IMR-90 (cell line): ENCODE results near the gene VRK2. TPM values are rescaled to one million over a fixed set of nuclear protein-coding genes. Genes with fewer than 3 reads are reported as not detected.

Source experiments
- ATAC-seq: fragments of 200-7000 bp; cut with Tn5 transposase; 2 replicates; pipeline ENCODE4 v1.9.1; 2020; ENCODE audit warnings: low read depth, mild to moderate bottlenecking, moderate library complexity
- BruUV-seq: library from RNA; stranded (reverse); fragments of 400-500 nt; replicated peaks from 2 replicates; lab custom pipeline; 2021; lab: Mats Ljungman, UMichigan
- CTCF ChIA-PET: fragments of 300-600 bp; formaldehyde crosslinking; extraction: SDS; loops from one replicate; lab custom pipeline; 2021; ENCODE audit warnings: antibody characterized with exemption; lab: Yijun Ruan, JAX
- POLR2A ChIA-PET: fragments of 300-600 bp; sonication (Branson Sonifier 250); formaldehyde crosslinking; loops from one replicate; lab custom pipeline; 2022; ENCODE audit warnings: antibody characterized with exemption; ENCODE audit not compliant: unreplicated experiment; lab: Charles Lee
- DNase-seq: peaks from one replicate; pipeline ENCODE4 v3.0.0; 2013
- H2AFZ ChIP-seq: replicated peaks from 2 replicates; pipeline ENCODE3; 2013; ENCODE audit warnings: low read length, mild to moderate bottlenecking; ENCODE audit not compliant: poor library complexity
- H2AK5ac ChIP-seq: 2 replicates; pipeline ENCODE4 v1.6.1; 2013; ENCODE audit warnings: low read depth, low read length, inconsistent platforms
- H2AK9ac ChIP-seq: replicated peaks from 2 replicates; pipeline ENCODE3; 2013; ENCODE audit warnings: mild to moderate bottlenecking, low read depth, low read length, moderate library complexity; ENCODE audit not compliant: poor library complexity
- H2BK120ac ChIP-seq: 2 replicates; pipeline ENCODE4 v1.6.1; 2013; ENCODE audit warnings: low read depth, low read length, inconsistent platforms
- H2BK15ac ChIP-seq: 3 replicates; pipeline ENCODE4 v1.6.1; 2013; ENCODE audit warnings: low read depth, low read length, inconsistent platforms
- H2BK20ac ChIP-seq: 2 replicates; pipeline ENCODE4 v1.6.1; 2013; ENCODE audit warnings: low read depth, mild to moderate bottlenecking, inconsistent platforms, low read length, moderate library complexity
- H2BK5ac ChIP-seq: 2 replicates; pipeline ENCODE4 v1.6.1; 2013; ENCODE audit warnings: mild to moderate bottlenecking, low read depth, low read length, inconsistent platforms; ENCODE audit not compliant: poor library complexity, severe bottlenecking
- H3K14ac ChIP-seq: replicated peaks from 2 replicates; pipeline ENCODE4 v1.6.1; 2013; ENCODE audit warnings: low read depth, low read length, inconsistent platforms
- H3K18ac ChIP-seq: 2 replicates; pipeline ENCODE4 v1.6.1; 2013; ENCODE audit warnings: low read depth, low read length, control low read depth
- H3K23ac ChIP-seq: 2 replicates; pipeline ENCODE4 v1.6.1; 2013; ENCODE audit warnings: low read depth, low read length, inconsistent platforms
- H3K27ac ChIP-seq: 2 replicates; pipeline ENCODE4 v1.5.1; 2013; ENCODE audit warnings: mild to moderate bottlenecking, control low read depth, low read length; ENCODE audit not compliant: insufficient read depth
- H3K27me3 ChIP-seq: 2 replicates; pipeline ENCODE4 v1.6.1; 2013; ENCODE audit warnings: low read length; ENCODE audit not compliant: control insufficient read depth, insufficient read depth
- H3K36me3 ChIP-seq: 2 replicates; pipeline ENCODE4 v1.6.1; 2013; ENCODE audit warnings: low read length, mixed read lengths; ENCODE audit not compliant: control insufficient read depth, insufficient read depth
- H3K4ac ChIP-seq: 2 replicates; pipeline ENCODE4 v1.6.1; 2013; ENCODE audit warnings: low read depth, low read length, inconsistent platforms
- H3K4me1 ChIP-seq: 2 replicates; pipeline ENCODE4 v1.6.1; 2013; ENCODE audit warnings: low read length, mixed read lengths; ENCODE audit not compliant: control insufficient read depth, insufficient read depth
- H3K4me2 ChIP-seq: 2 replicates; pipeline ENCODE4 v1.6.1; 2013; ENCODE audit warnings: low read depth, mild to moderate bottlenecking, control low read depth, low read length, moderate library complexity
- H3K4me3 ChIP-seq: 2 replicates; pipeline ENCODE4 v1.5.1; 2013; ENCODE audit warnings: low read depth, mild to moderate bottlenecking, control low read depth, low read length, moderate library complexity; ENCODE audit not compliant: insufficient read depth
- H3K56ac ChIP-seq: 2 replicates; pipeline ENCODE4 v1.6.1; 2013; ENCODE audit warnings: low read length, inconsistent platforms; ENCODE audit not compliant: insufficient read depth; ENCODE audit errors: extremely low read depth
- H3K79me1 ChIP-seq, 2 experiments: 2 replicates each; pipeline ENCODE4 v1.6.1; 2013; ENCODE audit warnings: low read length in 2 of 2, inconsistent platforms in 1 of 2, low read depth in 1 of 2
- H3K9ac ChIP-seq: 2 replicates; pipeline ENCODE4 v1.6.1; 2013; ENCODE audit warnings: low read depth, low read length, control low read depth
- H3K9me1 ChIP-seq: 2 replicates; pipeline ENCODE4 v1.6.1; 2013; ENCODE audit warnings: low read length, inconsistent platforms; ENCODE audit not compliant: insufficient read depth
- H3K9me3 ChIP-seq: 2 replicates; pipeline ENCODE4 v1.6.1; 2013; ENCODE audit warnings: low read length; ENCODE audit not compliant: control insufficient read depth, insufficient read depth
- H4K20me1 ChIP-seq: 2 replicates; pipeline ENCODE4 v1.6.1; 2013; ENCODE audit warnings: low read length, inconsistent platforms; ENCODE audit not compliant: insufficient read depth
- H4K5ac ChIP-seq: 2 replicates; pipeline ENCODE4 v1.6.1; 2013; ENCODE audit warnings: mild to moderate bottlenecking, low read depth, low read length, control low read depth
- H4K8ac ChIP-seq, 2 experiments: 2 replicates each; pipeline ENCODE4 v1.6.1; 2013; ENCODE audit warnings: low read depth in 2 of 2, low read length in 2 of 2, control low read depth in 1 of 2, inconsistent platforms in 1 of 2
- H4K91ac ChIP-seq: 2 replicates; pipeline ENCODE4 v1.6.1; 2013; ENCODE audit warnings: low read depth, low read length, inconsistent platforms; ENCODE audit not compliant: insufficient read depth
- BHLHE40 ChIP-seq: fragments of 150-350 bp; IDR thresholded peaks from 2 replicates; pipeline ENCODE4 v1.6.1; 2016; ENCODE audit warnings: mild to moderate bottlenecking, low read depth, low read length
- CEBPB ChIP-seq: IDR thresholded peaks from 2 replicates; pipeline ENCODE4 v1.6.1; 2012; ENCODE audit warnings: low read depth, low read length, improper control_type of control experiment
- CHD1 ChIP-seq: IDR thresholded peaks from 2 replicates; pipeline ENCODE4 v1.6.1; 2012; ENCODE audit warnings: low read depth, low read length, improper control_type of control experiment
- FOS ChIP-seq: fragments of 150-350 bp; IDR thresholded peaks from 2 replicates; pipeline ENCODE4 v1.6.1; 2016; ENCODE audit warnings: low read depth, low read length
- MAFK ChIP-seq: IDR thresholded peaks from 2 replicates; pipeline ENCODE4 v1.6.1; 2012; ENCODE audit warnings: low read depth, low read length, improper control_type of control experiment
- MAZ ChIP-seq: IDR thresholded peaks from 2 replicates; pipeline ENCODE4 v1.6.1; 2012; ENCODE audit warnings: low read depth, mild to moderate bottlenecking, low read length, improper control_type of control experiment, moderate library complexity, borderline replicate concordance
- MXI1 ChIP-seq: IDR thresholded peaks from 2 replicates; pipeline ENCODE4 v1.6.1; 2012; ENCODE audit warnings: low read depth, mild to moderate bottlenecking, low read length, moderate library complexity, borderline replicate concordance
- NFE2L2 ChIP-seq: fragments of 150-350 bp; IDR thresholded peaks from 2 replicates; pipeline ENCODE4 v1.6.1; 2016; ENCODE audit warnings: low read depth, mild to moderate bottlenecking, low read length
- POLR2A ChIP-seq: IDR thresholded peaks from 2 replicates; pipeline ENCODE4 v1.6.1; 2012; ENCODE audit warnings: mild to moderate bottlenecking, low read depth, low read length
- RAD21 ChIP-seq: IDR thresholded peaks from 2 replicates; pipeline ENCODE4 v1.6.1; 2012; ENCODE audit warnings: low read length, improper control_type of control experiment
- RCOR1 ChIP-seq: IDR thresholded peaks from 2 replicates; pipeline ENCODE4 v1.6.1; 2012; ENCODE audit warnings: mild to moderate bottlenecking, low read length, improper control_type of control experiment; ENCODE audit not compliant: insufficient replicate concordance
- RFX5 ChIP-seq: IDR thresholded peaks from 2 replicates; pipeline ENCODE4 v1.8.0; 2012; ENCODE audit warnings: low read depth, mild to moderate bottlenecking, low read length, moderate library complexity
- SMC3 ChIP-seq: fragments of 150-350 bp; IDR thresholded peaks from 2 replicates; pipeline ENCODE4 v1.6.1; 2016; ENCODE audit warnings: low read depth, mild to moderate bottlenecking, antibody characterized with exemption, low read length, moderate library complexity
- WGBS, 2 experiments: methylation state at CpG; one replicate each; pipeline versions ENCODE4 v1.1.5 to v1.1.7; 2013; ENCODE audit warnings: missing lambda C conversion rate in 2 of 2; ENCODE audit not compliant: insufficient read length in 1 of 2; ENCODE audit errors: extremely low coverage in 2 of 2; 5-methylcytosine and 5-hydroxymethylcytosine counted together
- dilution Hi-C: fragments of 300-500 bp; cut with HindIII; formaldehyde crosslinking; loops from one replicate; pipeline ENCODE4 v1.14.3; 2018; ENCODE audit warnings: low sequenced_read_pairs; ENCODE audit not compliant: unreplicated experiment
- in situ Hi-C: fragments of 300-500 bp; cut with MboI; formaldehyde crosslinking; loops from 3 replicates; pipeline ENCODE4 v1.14.3; 2019; ENCODE audit warnings: low sequenced_read_pairs, inconsistent platforms, mixed read lengths
- intact Hi-C: fragments of 100-400 bp; cut with micrococcal nuclease; formaldehyde crosslinking; loops from 2 replicates; pipeline ENCODE4 v1.10.0; 2022
- polyA plus RNA-seq, 3 experiments: library from polyadenylated mRNA; depleted of rRNA; stranded (reverse); fragments of >200 nt; gene quantifications; 2 replicates each; pipeline ENCODE4 v1.2.3, GENCODE V29; 2012; ENCODE audit warnings: low replicate concordance in 1 of 3
- total RNA-seq: library from RNA; depleted of rRNA; stranded (reverse); fragments of >200 nt; gene quantifications from 2 replicates; pipeline ENCODE4 v1.2.3, GENCODE V29; 2012
- TF ChIP-seq, protein P1 (sequence below): fragments of 150-350 bp; IDR thresholded peaks from 2 replicates; pipeline ENCODE4 v1.6.1; 2017; ENCODE audit warnings: mild to moderate bottlenecking, antibody characterized with exemption, low read length, low read depth
- TF ChIP-seq, protein P2 (sequence below): conservative IDR thresholded peaks from 2 replicates; pipeline ENCODE4 v1.5.1; 2012; ENCODE audit warnings: mild to moderate bottlenecking, low read depth, low read length, improper control_type of control experiment
- TF ChIP-seq, protein P3 (sequence below): fragments of 150-350 bp; IDR thresholded peaks from 2 replicates; pipeline ENCODE4 v1.6.1; 2016; ENCODE audit warnings: low read depth, mild to moderate bottlenecking, low read length, moderate library complexity, borderline replicate concordance

The VRK2 gene
- total and polyA plus RNA-seq, 2 of the 4 experiments (the other 2 are of a cell fraction) = 12.2 to 22.8 TPM

DNA sequence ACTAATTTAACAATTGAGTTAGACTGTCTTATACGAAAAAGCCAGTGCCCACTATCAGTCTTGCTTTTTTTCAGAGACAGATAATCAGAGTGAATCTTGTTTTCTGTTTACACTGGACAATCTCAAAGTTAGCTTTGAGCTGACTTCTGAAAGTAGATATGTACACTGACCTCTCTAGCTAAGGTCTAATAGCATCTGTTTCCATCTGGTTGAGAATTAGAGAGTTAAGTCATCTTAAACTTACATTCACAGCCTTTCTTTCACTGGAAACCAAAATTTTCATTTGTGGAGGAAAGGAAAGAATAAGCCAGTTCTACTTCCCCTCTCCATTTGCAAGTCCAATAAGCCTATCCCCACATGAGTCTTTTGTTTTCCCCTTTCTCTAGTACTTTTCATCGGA lies 89.3 kb downstream of the VRK2 start:
- H3K4me1 ChIP-seq = peaks cover 6% of the 10 kb centered on the region
- H3K4me3 ChIP-seq = no peak overlapping the region
- no peak overlapping the region; the same call in 1 of the 2 replicates for H3K27ac ChIP-seq
- TF ChIP-seq, protein P1, sequence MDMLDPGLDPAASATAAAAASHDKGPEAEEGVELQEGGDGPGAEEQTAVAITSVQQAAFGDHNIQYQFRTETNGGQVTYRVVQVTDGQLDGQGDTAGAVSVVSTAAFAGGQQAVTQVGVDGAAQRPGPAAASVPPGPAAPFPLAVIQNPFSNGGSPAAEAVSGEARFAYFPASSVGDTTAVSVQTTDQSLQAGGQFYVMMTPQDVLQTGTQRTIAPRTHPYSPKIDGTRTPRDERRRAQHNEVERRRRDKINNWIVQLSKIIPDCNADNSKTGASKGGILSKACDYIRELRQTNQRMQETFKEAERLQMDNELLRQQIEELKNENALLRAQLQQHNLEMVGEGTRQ = no peak
- TF ChIP-seq MAZ = no peak
- TF ChIP-seq, protein P2, sequence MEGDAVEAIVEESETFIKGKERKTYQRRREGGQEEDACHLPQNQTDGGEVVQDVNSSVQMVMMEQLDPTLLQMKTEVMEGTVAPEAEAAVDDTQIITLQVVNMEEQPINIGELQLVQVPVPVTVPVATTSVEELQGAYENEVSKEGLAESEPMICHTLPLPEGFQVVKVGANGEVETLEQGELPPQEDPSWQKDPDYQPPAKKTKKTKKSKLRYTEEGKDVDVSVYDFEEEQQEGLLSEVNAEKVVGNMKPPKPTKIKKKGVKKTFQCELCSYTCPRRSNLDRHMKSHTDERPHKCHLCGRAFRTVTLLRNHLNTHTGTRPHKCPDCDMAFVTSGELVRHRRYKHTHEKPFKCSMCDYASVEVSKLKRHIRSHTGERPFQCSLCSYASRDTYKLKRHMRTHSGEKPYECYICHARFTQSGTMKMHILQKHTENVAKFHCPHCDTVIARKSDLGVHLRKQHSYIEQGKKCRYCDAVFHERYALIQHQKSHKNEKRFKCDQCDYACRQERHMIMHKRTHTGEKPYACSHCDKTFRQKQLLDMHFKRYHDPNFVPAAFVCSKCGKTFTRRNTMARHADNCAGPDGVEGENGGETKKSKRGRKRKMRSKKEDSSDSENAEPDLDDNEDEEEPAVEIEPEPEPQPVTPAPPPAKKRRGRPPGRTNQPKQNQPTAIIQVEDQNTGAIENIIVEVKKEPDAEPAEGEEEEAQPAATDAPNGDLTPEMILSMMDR = no peak
- no peak for TF ChIP-seq SMC3
- no peak for TF ChIP-seq NFE2L2
- TF ChIP-seq MAFK = no peak
- TF ChIP-seq CEBPB = no peak
- no peak for TF ChIP-seq POLR2A
- no peak for TF ChIP-seq MXI1
- no peak for TF ChIP-seq FOS
- TF ChIP-seq RFX5 = no peak
- TF ChIP-seq CHD1 = no peak
- no peak for TF ChIP-seq BHLHE40
- TF ChIP-seq RAD21 = no peak
- no peak for TF ChIP-seq RCOR1
- TF ChIP-seq, protein P3, sequence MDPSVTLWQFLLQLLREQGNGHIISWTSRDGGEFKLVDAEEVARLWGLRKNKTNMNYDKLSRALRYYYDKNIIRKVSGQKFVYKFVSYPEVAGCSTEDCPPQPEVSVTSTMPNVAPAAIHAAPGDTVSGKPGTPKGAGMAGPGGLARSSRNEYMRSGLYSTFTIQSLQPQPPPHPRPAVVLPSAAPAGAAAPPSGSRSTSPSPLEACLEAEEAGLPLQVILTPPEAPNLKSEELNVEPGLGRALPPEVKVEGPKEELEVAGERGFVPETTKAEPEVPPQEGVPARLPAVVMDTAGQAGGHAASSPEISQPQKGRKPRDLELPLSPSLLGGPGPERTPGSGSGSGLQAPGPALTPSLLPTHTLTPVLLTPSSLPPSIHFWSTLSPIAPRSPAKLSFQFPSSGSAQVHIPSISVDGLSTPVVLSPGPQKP = no peak
- no peak overlapping the region for H2BK5ac ChIP-seq
- H2BK120ac ChIP-seq = no peak overlapping the region
- peaks cover 2% of the 10 kb centered on the region; the same call in 1 of the 2 replicates for H3K36me3 ChIP-seq
- H4K20me1 ChIP-seq = no peaks in the 10 kb centered on the region
- dilution Hi-C loops = no loop called here
- no peak overlapping the region for H3K23ac ChIP-seq
- H4K8ac ChIP-seq = no peak overlapping the region
- BruUV-seq = no TSS peak
- no peak overlapping the region for H3K4ac ChIP-seq
- peaks cover 0 to 6% of the 10 kb centered on the region in 2 experiments; a peak in 2 of 4 replicates for H3K79me1 ChIP-seq
- no peak overlapping the region for H2AK5ac ChIP-seq
- no peaks in the 10 kb centered on the region for H3K9me1 ChIP-seq
- H3K9me3 ChIP-seq = no peaks in the 10 kb centered on the region
- no peak overlapping the region for H2AFZ ChIP-seq
- ATAC-seq (no peak), DNase-seq (peak; percentile 16)
- in situ Hi-C loops = loop anchor here (25.0 kb wide), 1 partner anchor 301 kb away; no protein-coding TSS in a partner anchor
- H3K18ac ChIP-seq = no peak overlapping the region
- intact Hi-C loops = no loop called here
- no peaks in the 10 kb centered on the region for H3K27me3 ChIP-seq
- H3K9ac ChIP-seq = no peak overlapping the region
- CTCF ChIA-PET = no interaction called here
- H2AK9ac ChIP-seq = no peak overlapping the region
- 60% methylated on average over 1 of the region's 2 CpGs; no CpG with 5 or more reads in 1 of the 2 experiments for WGBS, 2 experiments
- H4K5ac ChIP-seq = no peak overlapping the region
- H3K56ac ChIP-seq = no peak overlapping the region
- POLR2A ChIA-PET = no interaction called here
- H3K4me2 ChIP-seq = no peak overlapping the region
- H4K91ac ChIP-seq = no peak overlapping the region
- H2BK20ac ChIP-seq = no peak overlapping the region
- no peak overlapping the region for H2BK15ac ChIP-seq
- H3K14ac ChIP-seq = no peak overlapping the region
